HEK293 (cell line): ENCODE measurements around the gene CD33.

Experiments
- CTCF ChIA-PET: fragments of 350-600 bp; formaldehyde crosslinking; extraction: SDS; loops from one replicate; lab custom pipeline; 2021; ENCODE audit warnings: antibody characterized with exemption; lab: Yijun Ruan, JAX
- POLR2A ChIA-PET: fragments of 300-600 bp; formaldehyde crosslinking; extraction: SDS; loops from one replicate; lab custom pipeline; 2020; ENCODE audit warnings: antibody characterized with exemption, inconsistent platforms; lab: Yijun Ruan, JAX
- H3K27ac ChIP-seq: fragments of 200-500 bp; sonication (Bioruptor generic); 2 replicates; pipeline ENCODE4 v1.5.1; 2014; ENCODE audit warnings: low read depth, low read length, control low read depth, inconsistent platforms; ENCODE audit errors: extremely low read depth
- H3K36me3 ChIP-seq, 2 experiments: fragments of 200-500 bp in 1 of 2; sonication (Bioruptor generic) in 1 of 2; 1 replicate in 1 of 2; 2 replicates in 1 of 2; pipeline ENCODE4 v1.5.1; 2014 to 2017; ENCODE audit warnings: inconsistent platforms in 2 of 2, low read length in 2 of 2; ENCODE audit not compliant: control insufficient read depth in 2 of 2, insufficient read depth in 1 of 2
- H3K4me1 ChIP-seq: fragments of 200-500 bp; sonication (Bioruptor generic); 2 replicates; pipeline ENCODE4 v1.5.1; 2014; ENCODE audit warnings: mild to moderate bottlenecking, low read length, inconsistent platforms; ENCODE audit not compliant: control insufficient read depth, insufficient read depth
- H3K4me3 ChIP-seq: 2 replicates; pipeline ENCODE4 v1.5.1; 2011; ENCODE audit warnings: low read depth, mild to moderate bottlenecking, control low read depth, low read length, moderate library complexity
- H3K9me3 ChIP-seq: fragments of 200-500 bp; sonication (Bioruptor generic); 2 replicates; pipeline ENCODE4 v1.5.1; 2014; ENCODE audit warnings: low read depth, low read length, inconsistent platforms; ENCODE audit not compliant: control insufficient read depth, insufficient read depth
- ELK4 ChIP-seq: IDR thresholded peaks from 2 replicates; pipeline ENCODE4 v1.6.1; 2011; ENCODE audit warnings: mild to moderate bottlenecking, low read depth, low read length, borderline replicate concordance
- MEIS1 ChIP-seq: sonication (generic); formaldehyde crosslinking; IDR thresholded peaks from 2 replicates; pipeline ENCODE4 v1.8.1; 2022; ENCODE audit warnings: missing genetic modification reagents, mild to moderate bottlenecking, borderline replicate concordance
- PRDM2 ChIP-seq: fragments of 450-650 bp; formaldehyde crosslinking; IDR thresholded peaks from 2 replicates; pipeline ENCODE4 v1.5.1; 2016; ENCODE audit warnings: missing biosample characterization, missing genetic modification characterization, borderline replicate concordance
- PRDM6 ChIP-seq: fragments of 450-650 bp; formaldehyde crosslinking; IDR thresholded peaks from 2 replicates; pipeline ENCODE4 v1.5.1; 2017; ENCODE audit warnings: missing biosample characterization, missing genetic modification characterization
- ZNF138 ChIP-seq: fragments of 450-650 bp; formaldehyde crosslinking; IDR thresholded peaks from 2 replicates; pipeline ENCODE4 v1.5.1; 2016; ENCODE audit warnings: missing biosample characterization, missing genetic modification characterization, borderline replicate concordance
- ZNF148 ChIP-seq: fragments of 450-650 bp; formaldehyde crosslinking; IDR thresholded peaks from 2 replicates; pipeline ENCODE4 v1.5.0; 2017; ENCODE audit warnings: missing biosample characterization, missing genetic modification characterization, borderline replicate concordance
- ZNF2 ChIP-seq: fragments of 450-650 bp; formaldehyde crosslinking; IDR thresholded peaks from 2 replicates; pipeline ENCODE4 v1.5.1; 2016; ENCODE audit warnings: missing biosample characterization, missing genetic modification characterization
- ZNF24 ChIP-seq: fragments of 450-650 bp; formaldehyde crosslinking; IDR thresholded peaks from 2 replicates; pipeline ENCODE4 v1.5.1; 2016; ENCODE audit warnings: missing biosample characterization, missing genetic modification characterization
- ZNF362 ChIP-seq: fragments of 450-650 bp; formaldehyde crosslinking; IDR thresholded peaks from 2 replicates; pipeline ENCODE4 v1.5.1; 2016; ENCODE audit warnings: missing biosample characterization, missing genetic modification characterization
- ZNF391 ChIP-seq: fragments of 450-650 bp; formaldehyde crosslinking; IDR thresholded peaks from 2 replicates; pipeline ENCODE4 v1.5.1; 2016; ENCODE audit warnings: low read depth, missing biosample characterization, missing genetic modification characterization, borderline replicate concordance
- ZNF416 ChIP-seq: fragments of 450-650 bp; formaldehyde crosslinking; IDR thresholded peaks from 2 replicates; pipeline ENCODE4 v1.5.1; 2016; ENCODE audit warnings: missing biosample characterization, missing genetic modification characterization
- ZNF426 ChIP-seq: fragments of 450-650 bp; formaldehyde crosslinking; IDR thresholded peaks from 2 replicates; pipeline ENCODE4 v1.5.1; 2017; ENCODE audit warnings: missing biosample characterization, missing genetic modification characterization, mild to moderate bottlenecking, inconsistent platforms, moderate library complexity
- ZNF48 ChIP-seq: fragments of 450-650 bp; formaldehyde crosslinking; IDR thresholded peaks from 2 replicates; pipeline ENCODE4 v1.5.1; 2016; ENCODE audit warnings: missing biosample characterization, missing genetic modification characterization
- ZNF514 ChIP-seq: fragments of 450-650 bp; formaldehyde crosslinking; IDR thresholded peaks from 2 replicates; pipeline ENCODE4 v1.5.1; 2016; ENCODE audit warnings: missing biosample characterization, missing genetic modification characterization
- ZNF580 ChIP-seq: fragments of 450-650 bp; formaldehyde crosslinking; IDR thresholded peaks from 2 replicates; pipeline ENCODE4 v1.5.1; 2016; ENCODE audit warnings: missing biosample characterization, missing genetic modification characterization
- ZNF585B ChIP-seq: fragments of 450-650 bp; formaldehyde crosslinking; IDR thresholded peaks from 2 replicates; pipeline ENCODE4 v1.5.1; 2016; ENCODE audit warnings: missing biosample characterization, missing genetic modification characterization
- ZNF600 ChIP-seq: fragments of 450-650 bp; formaldehyde crosslinking; IDR thresholded peaks from 2 replicates; pipeline ENCODE4 v1.5.1; 2016; ENCODE audit warnings: missing biosample characterization, missing genetic modification characterization
- ZNF626 ChIP-seq: fragments of 450-650 bp; sonication (Bioruptor Pico); formaldehyde crosslinking; IDR thresholded peaks from 2 replicates; pipeline ENCODE4 v1.5.1; 2018; ENCODE audit warnings: missing biosample characterization, missing genetic modification characterization, inconsistent platforms
- ZNF692 ChIP-seq: fragments of 450-650 bp; formaldehyde crosslinking; IDR thresholded peaks from 2 replicates; pipeline ENCODE4 v1.5.1; 2016; ENCODE audit warnings: missing biosample characterization, missing genetic modification characterization

CD33 gene

GRCh38 chr19:51183629-51184028, 41.3 kb upstream of the CD33 start (continued):
- no peak for TF ChIP-seq ZNF426 (tag by site-specific recombination)
- TF ChIP-seq PRDM6: no peak
- no peak for TF ChIP-seq ELK4
- no peak for TF ChIP-seq ZNF2
- no peak for TF ChIP-seq ZNF585B (tag by site-specific recombination)

GRCh38 chr19:51185069-51185867, 39.6 kb upstream of the CD33 start:
- Histone ChIP-seq H3K9me3 (no peaks in the 10 kb centered on the region), H3K27ac (no peak overlapping the region), H3K4me1 (no peaks in the 10 kb centered on the region), H3K36me3 (no peaks in the 10 kb centered on the region), H3K4me3 (no peak overlapping the region)
- POLR2A ChIA-PET: no interaction called here
- CTCF ChIA-PET: interaction anchor here (0.7 kb wide), 1 partner anchor 91 kb away, joined by 3 read pairs; no protein-coding TSS in a partner anchor
- no peak for TF ChIP-seq PRDM2
- TF ChIP-seq ZNF48 (tag by site-specific recombination): no peak
- no peak for TF ChIP-seq ZNF514 (tag by site-specific recombination)
- no peak for TF ChIP-seq ZNF600 (tag by site-specific recombination)
- TF ChIP-seq ZNF692 (tag by site-specific recombination): no peak
- TF ChIP-seq ZNF391 (tag by site-specific recombination): no peak
- TF ChIP-seq ZNF148: no peak
- no peak for TF ChIP-seq ZNF362
- TF ChIP-seq ZNF580 (tag by site-specific recombination): no peak
- TF ChIP-seq ZNF24 (tag by site-specific recombination): no peak
- no peak for TF ChIP-seq ZNF626 (tag by site-specific recombination)
- no peak for TF ChIP-seq ZNF138 (tag by site-specific recombination)
- no peak for TF ChIP-seq MEIS1 (CRISPR knock-in tag)
- TF ChIP-seq ZNF416: no peak
